Coronary artery (tissue), 2 donors: Measurements from ENCODE around the gene ACTR6.

Experiments used
- DNase-seq: peaks from one replicate; pipeline ENCODE4 v3.0.0-alpha.2; 2017; ENCODE audit warnings: low spot score
- H3K27ac ChIP-seq, 2 donors: fragments of 200-600 bp; sonication (generic); one replicate each; pipeline ENCODE4 v1.5.1; 2016 to 2019
- H3K4me3 ChIP-seq: fragments of 200-600 bp; sonication (generic); 2 replicates; pipeline ENCODE4 v1.5.1; 2016; ENCODE audit warnings: mild to moderate bottlenecking, moderate library complexity
- CTCF ChIP-seq: fragments of 200-600 bp; sonication (generic); IDR thresholded peaks from one replicate; pipeline ENCODE4 v1.5.1; 2019; ENCODE audit warnings: antibody characterized with exemption

Gene ACTR6

DNA sequence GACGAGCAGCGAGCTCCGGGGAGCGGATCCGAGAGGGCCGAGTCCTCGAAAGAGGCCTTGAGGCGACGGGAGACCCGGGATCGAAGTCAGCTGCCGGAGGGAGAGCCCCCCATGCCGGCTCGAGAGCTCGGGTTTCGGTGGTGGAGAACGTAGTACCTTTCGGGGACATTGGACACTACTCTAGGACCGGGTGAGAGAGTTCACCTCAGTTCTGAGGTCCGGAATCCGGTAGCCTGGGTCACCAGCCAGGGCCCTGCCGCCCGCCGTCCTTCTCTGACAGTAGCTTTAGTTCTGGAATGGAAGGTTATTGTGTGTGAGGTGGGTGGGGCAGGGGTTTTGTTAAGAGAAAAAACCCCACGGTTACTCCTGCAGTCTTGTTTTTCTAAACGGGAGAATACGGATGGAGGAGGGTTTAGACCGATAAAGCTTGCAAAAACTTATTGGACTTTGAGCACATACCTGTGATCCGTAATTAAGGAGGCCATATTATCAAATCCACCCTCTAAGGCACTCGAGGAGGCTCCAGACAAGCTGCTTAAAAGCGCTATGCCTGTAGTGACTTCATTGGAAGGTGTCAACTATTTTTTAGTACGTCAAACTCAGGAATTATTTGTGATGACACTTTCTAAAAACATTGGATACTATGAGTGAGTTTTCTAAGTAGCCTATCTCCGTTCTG is 67.1 kb downstream of the ACTR6 start:
- no peak for TF ChIP-seq CTCF
- no peak for DNase-seq
- H3K4me3 ChIP-seq: peak overlapping the region; percentile 90
- H3K27ac ChIP-seq: peak overlapping the region; percentile 95 to 99

- no peak for TF ChIP-seq CTCF
- DNase-seq: no peak
Observed at GRCh38 chr12:100268835-100269564, 68.4 kb downstream of the ACTR6 start.

DNA sequence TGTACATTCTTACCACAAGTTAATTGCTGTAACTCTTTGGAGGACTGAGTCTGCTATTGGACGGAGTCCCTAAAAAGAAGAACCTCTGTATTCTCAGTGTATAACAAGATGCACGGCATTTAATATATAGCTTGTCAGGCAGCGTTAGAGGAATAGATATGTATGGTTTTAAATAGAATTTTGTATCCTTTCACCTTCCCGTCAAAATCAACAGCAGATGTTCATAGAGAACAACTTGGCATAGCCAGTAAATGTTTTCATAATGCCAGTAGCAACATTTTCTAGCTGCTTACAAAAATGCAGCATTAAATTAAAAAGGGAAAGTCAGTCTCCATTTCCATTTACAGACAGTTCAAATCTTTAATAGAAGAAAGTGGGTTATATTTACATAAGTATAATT is 73.2 kb downstream of the ACTR6 start:
- TF ChIP-seq CTCF: no peak
- DNase-seq: no peak

More at GRCh38 chr12:100268835-100269564, 68.4 kb downstream of the ACTR6 start:
- Histone ChIP-seq H3K27ac (no peak overlapping the region), H3K4me3 (peak overlapping the region; percentile 90)

More for the DNA sequence above, 73.2 kb downstream of the ACTR6 start:
- H3K4me3 ChIP-seq: no peak overlapping the region
- no peak overlapping the region for H3K27ac ChIP-seq
